ENCODE data around the gene TAX1BP3. TPM values are rescaled to one million over a fixed set of nuclear protein-coding genes. Genes with fewer than 3 reads are reported as not detected.

The TAX1BP3 gene
- total and polyA plus RNA-seq, 2 of the 13 experiments (the other 11 are each of a cell fraction or from before 2014, with no cell fraction given): 16.7 to 45.1 TPM

DNA sequence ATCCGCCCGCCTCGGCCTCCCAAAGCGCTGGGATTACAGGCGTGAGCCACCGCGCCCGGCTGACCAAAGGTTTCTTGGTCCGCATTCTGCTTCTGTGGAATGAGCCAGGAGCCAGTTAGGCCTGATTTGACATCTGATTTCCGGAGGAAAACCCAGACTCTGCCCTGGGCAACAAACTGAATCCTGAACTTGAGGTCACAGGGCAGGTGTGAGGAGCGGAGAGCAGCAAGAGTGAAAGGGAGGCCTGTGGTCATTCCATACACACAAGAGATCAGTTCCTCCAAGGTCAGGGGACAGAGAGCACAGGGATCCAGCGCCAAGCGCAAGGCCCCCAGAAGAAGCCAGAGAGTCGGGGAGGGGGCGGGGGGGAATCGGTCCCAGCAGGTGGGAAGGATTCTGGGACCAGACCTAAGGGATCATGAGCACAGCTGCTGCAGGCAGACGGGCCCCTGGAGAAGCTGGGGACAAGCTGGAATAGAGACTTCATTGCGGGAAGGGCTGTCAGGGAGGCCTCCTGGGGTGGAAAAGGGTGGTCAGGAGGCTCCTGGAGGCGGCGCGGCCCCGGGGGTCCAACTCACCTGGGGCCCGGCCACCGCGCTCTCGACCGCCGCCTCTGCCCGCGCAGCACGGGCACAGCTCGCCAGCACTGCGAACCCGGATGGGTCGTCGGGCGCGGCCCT lies 32.8 kb downstream of the TAX1BP3 start (continued):
- TF ChIP-seq, protein P1, sequence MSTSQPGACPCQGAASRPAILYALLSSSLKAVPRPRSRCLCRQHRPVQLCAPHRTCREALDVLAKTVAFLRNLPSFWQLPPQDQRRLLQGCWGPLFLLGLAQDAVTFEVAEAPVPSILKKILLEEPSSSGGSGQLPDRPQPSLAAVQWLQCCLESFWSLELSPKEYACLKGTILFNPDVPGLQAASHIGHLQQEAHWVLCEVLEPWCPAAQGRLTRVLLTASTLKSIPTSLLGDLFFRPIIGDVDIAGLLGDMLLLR (CRISPR knock-in tag; IDR thresholded peaks at IDR 0.05): no peak
- TF ChIP-seq, protein P2, sequence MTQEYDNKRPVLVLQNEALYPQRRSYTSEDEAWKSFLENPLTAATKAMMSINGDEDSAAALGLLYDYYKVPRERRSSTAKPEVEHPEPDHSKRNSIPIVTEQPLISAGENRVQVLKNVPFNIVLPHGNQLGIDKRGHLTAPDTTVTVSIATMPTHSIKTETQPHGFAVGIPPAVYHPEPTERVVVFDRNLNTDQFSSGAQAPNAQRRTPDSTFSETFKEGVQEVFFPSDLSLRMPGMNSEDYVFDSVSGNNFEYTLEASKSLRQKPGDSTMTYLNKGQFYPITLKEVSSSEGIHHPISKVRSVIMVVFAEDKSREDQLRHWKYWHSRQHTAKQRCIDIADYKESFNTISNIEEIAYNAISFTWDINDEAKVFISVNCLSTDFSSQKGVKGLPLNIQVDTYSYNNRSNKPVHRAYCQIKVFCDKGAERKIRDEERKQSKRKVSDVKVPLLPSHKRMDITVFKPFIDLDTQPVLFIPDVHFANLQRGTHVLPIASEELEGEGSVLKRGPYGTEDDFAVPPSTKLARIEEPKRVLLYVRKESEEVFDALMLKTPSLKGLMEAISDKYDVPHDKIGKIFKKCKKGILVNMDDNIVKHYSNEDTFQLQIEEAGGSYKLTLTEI (CRISPR knock-in tag; conservative IDR thresholded peaks at IDR 0.05): no peak
- TF ChIP-seq SIN3B (IDR thresholded peaks at IDR 0.05; ENCODE audit: low read length) (no peak), ASH2L (IDR thresholded peaks at IDR 0.05; ENCODE audit: insufficient read length, low read depth, low read length) (no peak), NR1H2 (CRISPR knock-in tag; IDR thresholded peaks at IDR 0.05; ENCODE audit: borderline replicate concordance, low read depth) (peak; percentile 63; the same call in 1 of the 2 replicates), CBFB (CRISPR knock-in tag; IDR thresholded peaks at IDR 0.05) (no peak), ZNF564 (CRISPR knock-in tag; IDR thresholded peaks at IDR 0.05) (no peak; the same call in 1 of the 2 replicates), NFATC3 (CRISPR knock-in tag; IDR thresholded peaks at IDR 0.05) (no peak), ZBTB20 (CRISPR knock-in tag; IDR thresholded peaks at IDR 0.05; ENCODE audit: borderline replicate concordance, low read depth) (no peak), JUNB (CRISPR knock-in tag; IDR thresholded peaks at IDR 0.05; ENCODE audit: borderline replicate concordance) (no peak), GATAD2A (CRISPR knock-in tag; IDR thresholded peaks at IDR 0.05) (0 out of 2 replicates have a peak, but pooled peaks have one; percentile 14), CC2D1A (CRISPR knock-in tag; IDR thresholded peaks at IDR 0.05) (no peak), RNF2 (conservative IDR thresholded peaks at IDR 0.05; ENCODE audit: low read depth) (no peak), MXD4 (CRISPR knock-in tag; IDR thresholded peaks at IDR 0.05) (no peak), AHR (CRISPR knock-in tag; IDR thresholded peaks at IDR 0.05) (no peak), SRSF4 (IDR thresholded peaks at IDR 0.05; ENCODE audit: low read depth, low read length, poor library complexity, severe bottlenecking) (no peak), ZBTB7B (CRISPR knock-in tag; IDR thresholded peaks at IDR 0.05) (no peak; the same call in 1 of the 2 replicates), ZNF282 (IDR thresholded peaks at IDR 0.05; ENCODE audit: partially characterized antibody) (no peak), ZNF3 (CRISPR knock-in tag; IDR thresholded peaks at IDR 0.05) (no peak), GPN1 (CRISPR knock-in tag; IDR thresholded peaks at IDR 0.05; ENCODE audit: borderline replicate concordance) (no peak)
- TF ChIP-seq, protein P3, sequence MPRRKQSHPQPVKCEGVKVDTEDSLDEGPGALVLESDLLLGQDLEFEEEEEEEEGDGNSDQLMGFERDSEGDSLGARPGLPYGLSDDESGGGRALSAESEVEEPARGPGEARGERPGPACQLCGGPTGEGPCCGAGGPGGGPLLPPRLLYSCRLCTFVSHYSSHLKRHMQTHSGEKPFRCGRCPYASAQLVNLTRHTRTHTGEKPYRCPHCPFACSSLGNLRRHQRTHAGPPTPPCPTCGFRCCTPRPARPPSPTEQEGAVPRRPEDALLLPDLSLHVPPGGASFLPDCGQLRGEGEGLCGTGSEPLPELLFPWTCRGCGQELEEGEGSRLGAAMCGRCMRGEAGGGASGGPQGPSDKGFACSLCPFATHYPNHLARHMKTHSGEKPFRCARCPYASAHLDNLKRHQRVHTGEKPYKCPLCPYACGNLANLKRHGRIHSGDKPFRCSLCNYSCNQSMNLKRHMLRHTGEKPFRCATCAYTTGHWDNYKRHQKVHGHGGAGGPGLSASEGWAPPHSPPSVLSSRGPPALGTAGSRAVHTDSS (CRISPR knock-in tag; conservative IDR thresholded peaks at IDR 0.05): no peak
- TF ChIP-seq, protein P4, sequence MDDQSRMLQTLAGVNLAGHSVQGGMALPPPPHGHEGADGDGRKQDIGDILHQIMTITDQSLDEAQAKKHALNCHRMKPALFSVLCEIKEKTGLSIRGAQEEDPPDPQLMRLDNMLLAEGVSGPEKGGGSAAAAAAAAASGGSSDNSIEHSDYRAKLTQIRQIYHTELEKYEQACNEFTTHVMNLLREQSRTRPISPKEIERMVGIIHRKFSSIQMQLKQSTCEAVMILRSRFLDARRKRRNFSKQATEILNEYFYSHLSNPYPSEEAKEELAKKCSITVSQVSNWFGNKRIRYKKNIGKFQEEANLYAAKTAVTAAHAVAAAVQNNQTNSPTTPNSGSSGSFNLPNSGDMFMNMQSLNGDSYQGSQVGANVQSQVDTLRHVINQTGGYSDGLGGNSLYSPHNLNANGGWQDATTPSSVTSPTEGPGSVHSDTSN (CRISPR knock-in tag; IDR thresholded peaks at IDR 0.05; ENCODE audit: borderline replicate concordance): no peak
- TF ChIP-seq, protein P5, sequence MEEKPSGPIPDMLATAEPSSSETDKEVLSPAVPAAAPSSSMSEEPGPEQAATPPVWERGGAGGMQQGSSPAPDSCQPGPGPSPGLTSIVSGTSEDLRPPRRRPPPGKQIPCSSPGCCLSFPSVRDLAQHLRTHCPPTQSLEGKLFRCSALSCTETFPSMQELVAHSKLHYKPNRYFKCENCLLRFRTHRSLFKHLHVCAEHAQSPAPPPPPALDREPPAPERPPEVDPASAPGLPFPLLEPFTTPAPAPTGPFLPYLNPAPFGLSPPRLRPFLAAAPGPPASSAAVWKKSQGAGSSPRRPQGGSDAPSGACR (CRISPR knock-in tag; IDR thresholded peaks at IDR 0.05): no peak; the same call in 1 of the 2 replicates
